HEK293T (cell line): ENCODE data around the gene C1QTNF7.

ENCODE experiments used
- CTCF ChIA-PET: fragments of 350-600 bp; formaldehyde crosslinking; extraction: SDS; loops from one replicate; lab custom pipeline; 2021; ENCODE audit warnings: antibody characterized with exemption, inconsistent platforms; lab: Yijun Ruan, JAX
- POLR2A ChIA-PET: fragments of 350-600 bp; formaldehyde crosslinking; extraction: SDS; loops from one replicate; lab custom pipeline; 2020; ENCODE audit warnings: antibody characterized with exemption, inconsistent platforms; lab: Yijun Ruan, JAX
- DNase-seq: peaks from one replicate; pipeline ENCODE4 v3.0.0; 2012; ENCODE audit warnings: mixed read lengths; ENCODE audit errors: extremely low spot score
- ARNT ChIP-seq: fragments of 450-650 bp; IDR thresholded peaks from 2 replicates; pipeline ENCODE4 v1.6.1; 2017; ENCODE audit warnings: mild to moderate bottlenecking
- BHLHE40 ChIP-seq: fragments of 450-650 bp; IDR thresholded peaks from 2 replicates; pipeline ENCODE4 v1.6.1; 2016; ENCODE audit warnings: mild to moderate bottlenecking, moderate library complexity, borderline replicate concordance
- CTBP1 ChIP-seq: fragments of 450-650 bp; IDR thresholded peaks from 2 replicates; pipeline ENCODE4 v1.6.1; 2016; ENCODE audit warnings: borderline replicate concordance
- ELF4 ChIP-seq: fragments of 450-650 bp; IDR thresholded peaks from 2 replicates; pipeline ENCODE4 v1.6.1; 2017; ENCODE audit warnings: antibody characterized with exemption
- FOXA1 ChIP-seq: fragments of 450-650 bp; IDR thresholded peaks from 2 replicates; pipeline ENCODE4 v1.6.1; 2016; ENCODE audit warnings: mild to moderate bottlenecking
- FOXK2 ChIP-seq: fragments of 450-650 bp; IDR thresholded peaks from 2 replicates; pipeline ENCODE4 v1.6.1; 2016; ENCODE audit warnings: mild to moderate bottlenecking
- FOXM1 ChIP-seq: fragments of 450-650 bp; IDR thresholded peaks from 2 replicates; pipeline ENCODE4 v1.6.1; 2017; ENCODE audit warnings: mild to moderate bottlenecking, borderline replicate concordance
- HDGF ChIP-seq: fragments of 450-650 bp; IDR thresholded peaks from 2 replicates; pipeline ENCODE4 v1.6.1; 2017; ENCODE audit warnings: antibody characterized with exemption, borderline replicate concordance
- L3MBTL2 ChIP-seq: fragments of 450-650 bp; conservative IDR thresholded peaks from 2 replicates; pipeline ENCODE4 v1.6.1; 2016; ENCODE audit warnings: mild to moderate bottlenecking
- LEF1 ChIP-seq: fragments of 450-650 bp; IDR thresholded peaks from 2 replicates; pipeline ENCODE4 v1.6.1; 2017; ENCODE audit warnings: mild to moderate bottlenecking, borderline replicate concordance
- NFRKB ChIP-seq: fragments of 450-650 bp; IDR thresholded peaks from 2 replicates; pipeline ENCODE4 v1.6.1; 2016; ENCODE audit warnings: mild to moderate bottlenecking, moderate library complexity
- PKNOX1 ChIP-seq: fragments of 450-650 bp; IDR thresholded peaks from 2 replicates; pipeline ENCODE4 v1.6.1; 2016
- SP1 ChIP-seq: fragments of 450-650 bp; IDR thresholded peaks from 2 replicates; pipeline ENCODE4 v1.6.1; 2017
- SUZ12 ChIP-seq: fragments of 450-650 bp; IDR thresholded peaks from 2 replicates; pipeline ENCODE4 v1.6.1; 2016; ENCODE audit warnings: mild to moderate bottlenecking
- TARDBP ChIP-seq: fragments of 450-650 bp; IDR thresholded peaks from 2 replicates; pipeline ENCODE4 v1.6.1; 2016
- ZNF384 ChIP-seq: fragments of 450-650 bp; IDR thresholded peaks from 2 replicates; pipeline ENCODE4 v1.6.1; 2016

Gene C1QTNF7

GRCh38 chr4:15458616-15459015 lies 30.8 kb downstream of the C1QTNF7 start:
- ChIA-PET CTCF (interaction anchor here (2.0 kb wide), 1 partner anchor 11 kb away, joined by 9 read pairs; the partner anchor contains the start of gene CC2D2A), POLR2A (no interaction called here)
- TF ChIP-seq NFRKB (no peak), SP1 (no peak), TARDBP (no peak), SUZ12 (no peak), ELF4 (no peak), L3MBTL2 (no peak), ZNF384 (no peak), ARNT (no peak), BHLHE40 (no peak), LEF1 (no peak), FOXK2 (no peak)
- no peak for DNase-seq

- CTCF ChIA-PET, result interaction anchor here (1.2 kb wide), 1 partner anchor 9 kb away, joined by 3 read pairs; the partner anchor contains the start of gene CC2D2A
- TF ChIP-seq ELF4 (no peak), L3MBTL2 (no peak), CTBP1 (no peak), SP1 (no peak), HDGF (no peak), NFRKB (no peak)
- DNase-seq, result no peak
- POLR2A ChIA-PET, result no interaction called here
Measured at GRCh38 chr4:15459706-15460105, 31.9 kb downstream of the C1QTNF7 start.

- CTCF ChIA-PET, result no interaction called here
Measured at GRCh38 chr4:15466596-15466995, 38.8 kb downstream of the C1QTNF7 start.

GRCh38 chr4:15469402-15470127 lies 41.7 kb downstream of the C1QTNF7 start, which contains the start of gene CC2D2A:
Gene CC2D2A, plus strand, starts transcription at chr4:15469882. Its CDS starts 6,051 bp downstream, at chr4:15475933.
- TF ChIP-seq SP1 (no peak), FOXA1 (no peak), L3MBTL2 (no peak), NFRKB (no peak), TARDBP (no peak), ZNF384 (peak; percentile 91), LEF1 (no peak)
- DNase-seq, result peak; percentile 41
- ChIA-PET POLR2A (interaction anchor here (0.8 to 1.4 kb wide), 2 partner anchors 10 to 185 kb away, joined by 3 read pairs; no protein-coding TSS in a partner anchor), CTCF (interaction anchor here (0.6 to 1.5 kb wide), 5 partner anchors 10 to 550 kb away, joined by 3 to 9 read pairs (median 3); no protein-coding TSS in a partner anchor)

More at GRCh38 chr4:15466596-15466995, 38.8 kb downstream of the C1QTNF7 start:
- POLR2A ChIA-PET, result no interaction called here
- no peak for TF ChIP-seq LEF1
- no peak for TF ChIP-seq NFRKB
- TF ChIP-seq ARNT, result no peak
- no peak for TF ChIP-seq FOXA1
- no peak for TF ChIP-seq ELF4
- TF ChIP-seq TARDBP, result no peak
- no peak for TF ChIP-seq BHLHE40
- TF ChIP-seq L3MBTL2, result no peak
- no peak for TF ChIP-seq PKNOX1
- TF ChIP-seq SP1, result no peak
- no peak for TF ChIP-seq HDGF
- no peak for TF ChIP-seq FOXM1
- no peak for TF ChIP-seq FOXK2
- no peak for TF ChIP-seq ZNF384
- DNase-seq, result no peak

GRCh38 chr4:15470128-15470475 lies 42.3 kb downstream of the C1QTNF7 start:
- CTCF ChIA-PET, result interaction anchor here (0.6 to 1.4 kb wide), 5 partner anchors 9 to 551 kb away, joined by 3 to 9 read pairs (median 4); no protein-coding TSS in a partner anchor
- POLR2A ChIA-PET, result interaction anchor here (0.8 to 1.4 kb wide), 3 partner anchors 9 to 184 kb away, joined by 3 to 4 read pairs (median 3); no protein-coding TSS in a partner anchor
- DNase-seq, result no peak
- TF ChIP-seq SP1 (no peak), FOXA1 (no peak), FOXM1 (no peak), SUZ12 (no peak), CTBP1 (no peak), FOXK2 (no peak), PKNOX1 (no peak), ZNF384 (no peak), NFRKB (no peak), ELF4 (no peak), HDGF (no peak), BHLHE40 (no peak), ARNT (no peak), LEF1 (no peak), L3MBTL2 (no peak), TARDBP (no peak)

GRCh38 chr4:15476396-15476795 lies 48.6 kb downstream of the C1QTNF7 start:
- DNase-seq, result no peak
- TF ChIP-seq SUZ12, result no peak
- TF ChIP-seq TARDBP, result no peak
- no peak for TF ChIP-seq FOXM1
- no peak for TF ChIP-seq FOXK2
- no peak for TF ChIP-seq LEF1
- TF ChIP-seq ELF4, result no peak
- CTCF ChIA-PET, result interaction anchor here (0.8 kb wide), 1 partner anchor 173 kb away, joined by 4 read pairs; no protein-coding TSS in a partner anchor
- POLR2A ChIA-PET, result no interaction called here
